BE2C (cell line): ENCODE data around the gene GFI1.

Experiments
- DNase-seq: peaks from one replicate; pipeline ENCODE4 v3.0.0-alpha.2; 2020
- H3K27me3 ChIP-seq: fragments of 250-450 bp; sonication (Bioruptor Pico); 2 replicates; pipeline ENCODE4 v1.5.1; 2020; ENCODE audit warnings: mild to moderate bottlenecking
- H3K36me3 ChIP-seq: fragments of 250-450 bp; sonication (Bioruptor Pico); 2 replicates; pipeline ENCODE4 v1.5.1; 2020; ENCODE audit warnings: mild to moderate bottlenecking
- H3K4me1 ChIP-seq: fragments of 250-450 bp; sonication (Bioruptor Pico); 2 replicates; pipeline ENCODE4 v1.5.1; 2020
- H3K4me3 ChIP-seq: 2 replicates; pipeline ENCODE4 v1.5.1; 2011; ENCODE audit warnings: low read depth, low read length
- H3K9me3 ChIP-seq: fragments of 250-450 bp; sonication (Bioruptor Pico); 2 replicates; pipeline ENCODE4 v1.5.1; 2020
- TF ChIP-seq, protein P1 (sequence below): IDR thresholded peaks from 2 replicates; pipeline ENCODE4 v1.5.1; 2012; ENCODE audit warnings: mild to moderate bottlenecking, low read depth, low read length

Gene GFI1

GRCh38 chr1:92480813-92481598 is 5.7 kb downstream of the GFI1 start:
- no peaks in the 10 kb centered on the region for H3K4me1 ChIP-seq
- H3K4me3 ChIP-seq = no peak overlapping the region
- peaks cover 74% of the 10 kb centered on the region for H3K27me3 ChIP-seq
- H3K36me3 ChIP-seq = no peaks in the 10 kb centered on the region
- no peak for DNase-seq
- TF ChIP-seq, protein P1, sequence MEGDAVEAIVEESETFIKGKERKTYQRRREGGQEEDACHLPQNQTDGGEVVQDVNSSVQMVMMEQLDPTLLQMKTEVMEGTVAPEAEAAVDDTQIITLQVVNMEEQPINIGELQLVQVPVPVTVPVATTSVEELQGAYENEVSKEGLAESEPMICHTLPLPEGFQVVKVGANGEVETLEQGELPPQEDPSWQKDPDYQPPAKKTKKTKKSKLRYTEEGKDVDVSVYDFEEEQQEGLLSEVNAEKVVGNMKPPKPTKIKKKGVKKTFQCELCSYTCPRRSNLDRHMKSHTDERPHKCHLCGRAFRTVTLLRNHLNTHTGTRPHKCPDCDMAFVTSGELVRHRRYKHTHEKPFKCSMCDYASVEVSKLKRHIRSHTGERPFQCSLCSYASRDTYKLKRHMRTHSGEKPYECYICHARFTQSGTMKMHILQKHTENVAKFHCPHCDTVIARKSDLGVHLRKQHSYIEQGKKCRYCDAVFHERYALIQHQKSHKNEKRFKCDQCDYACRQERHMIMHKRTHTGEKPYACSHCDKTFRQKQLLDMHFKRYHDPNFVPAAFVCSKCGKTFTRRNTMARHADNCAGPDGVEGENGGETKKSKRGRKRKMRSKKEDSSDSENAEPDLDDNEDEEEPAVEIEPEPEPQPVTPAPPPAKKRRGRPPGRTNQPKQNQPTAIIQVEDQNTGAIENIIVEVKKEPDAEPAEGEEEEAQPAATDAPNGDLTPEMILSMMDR = no peak
- no peaks in the 10 kb centered on the region for H3K9me3 ChIP-seq

DNA sequence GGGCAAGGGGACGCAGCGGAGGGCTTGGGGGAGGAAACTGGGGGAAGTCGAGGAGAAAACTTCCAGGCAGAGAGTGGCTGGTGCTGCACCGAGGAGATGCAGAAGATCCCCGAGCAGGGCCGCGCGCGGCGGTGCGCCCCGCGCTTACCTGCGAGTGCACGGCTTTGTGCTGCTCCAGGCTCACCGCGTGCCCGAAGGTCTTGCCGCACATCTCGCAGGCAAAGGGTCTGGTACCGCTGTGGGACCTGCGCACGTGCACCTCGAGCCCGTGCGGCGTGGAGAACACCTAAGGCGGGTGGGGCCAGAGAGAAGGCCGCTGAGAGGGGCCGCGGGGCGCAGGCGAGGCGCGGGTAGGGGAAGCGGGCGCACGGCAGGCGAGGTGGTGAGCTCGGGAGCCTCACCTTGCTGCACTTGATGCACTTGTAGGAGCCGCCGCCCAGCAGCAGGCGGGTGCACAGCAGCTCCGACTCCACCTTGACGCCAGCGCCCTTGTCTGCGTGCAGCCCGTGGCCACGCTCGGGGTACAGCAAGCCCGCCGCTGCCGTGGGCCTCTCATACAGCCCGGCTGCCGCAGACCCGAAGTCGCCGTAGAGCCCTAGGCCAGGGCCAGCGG is 6.4 kb downstream of the GFI1 start:
- Histone ChIP-seq H3K27me3 (peaks cover 73% of the 10 kb centered on the region), H3K4me1 (no peaks in the 10 kb centered on the region), H3K36me3 (no peaks in the 10 kb centered on the region), H3K9me3 (no peaks in the 10 kb centered on the region), H3K4me3 (no peak overlapping the region)
- DNase-seq = no peak
- TF ChIP-seq, protein P1 = no peak

GRCh38 chr1:92479587-92479986 is 7.1 kb downstream of the GFI1 start:
- peaks cover 72% of the 10 kb centered on the region for H3K27me3 ChIP-seq

DNA sequence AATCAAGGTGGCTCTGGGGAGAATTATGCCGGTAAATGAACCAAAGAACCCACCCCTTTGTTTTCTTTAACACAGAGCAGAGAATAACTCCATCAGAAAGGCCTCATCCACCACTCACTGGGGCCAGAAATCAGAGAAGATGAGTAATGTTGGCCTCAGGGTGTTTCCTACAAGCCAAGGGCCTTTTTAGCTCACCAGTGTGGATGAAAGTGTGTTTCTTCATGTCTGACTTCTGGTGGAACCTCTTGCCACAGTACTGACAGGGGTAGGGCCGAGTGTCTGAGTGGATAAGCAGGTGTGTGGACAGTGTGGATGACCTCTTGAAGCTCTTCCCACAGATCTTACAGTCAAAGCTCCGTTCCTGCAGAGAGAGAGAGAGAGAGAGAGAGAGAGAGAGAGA is 8.3 kb downstream of the GFI1 start:
- Histone ChIP-seq H3K9me3 (no peaks in the 10 kb centered on the region), H3K27me3 (peaks cover 68% of the 10 kb centered on the region), H3K36me3 (no peaks in the 10 kb centered on the region), H3K4me3 (no peak overlapping the region), H3K4me1 (no peaks in the 10 kb centered on the region)
- TF ChIP-seq, protein P1 = no peak
- DNase-seq = no peak

More at GRCh38 chr1:92479587-92479986, 7.1 kb downstream of the GFI1 start:
- TF ChIP-seq, protein P1 = no peak
- H3K4me3 ChIP-seq = no peak overlapping the region
- no peaks in the 10 kb centered on the region for H3K4me1 ChIP-seq
- no peak for DNase-seq
- H3K36me3 ChIP-seq = no peaks in the 10 kb centered on the region
- H3K9me3 ChIP-seq = no peaks in the 10 kb centered on the region

GRCh38 chr1:92476071-92476631 is 10.6 kb downstream of the GFI1 start:
- H3K9me3 ChIP-seq = no peaks in the 10 kb centered on the region
- no peak for DNase-seq
- peaks cover 51% of the 10 kb centered on the region for H3K27me3 ChIP-seq
- H3K4me3 ChIP-seq = no peak overlapping the region
- H3K4me1 ChIP-seq = no peaks in the 10 kb centered on the region
- H3K36me3 ChIP-seq = no peaks in the 10 kb centered on the region
- TF ChIP-seq, protein P1 = no peak

- no peaks in the 10 kb centered on the region for H3K9me3 ChIP-seq
- peaks cover 39% of the 10 kb centered on the region for H3K27me3 ChIP-seq
- H3K4me3 ChIP-seq = no peak overlapping the region
- H3K36me3 ChIP-seq = no peaks in the 10 kb centered on the region
- DNase-seq = no peak
- TF ChIP-seq, protein P1 = no peak
- H3K4me1 ChIP-seq = no peaks in the 10 kb centered on the region
Observed at GRCh38 chr1:92475029-92475428, 11.7 kb downstream of the GFI1 start.
